H9 (cell line): ENCODE data around the gene GBP1. TPM values are rescaled to one million over a fixed set of nuclear protein-coding genes. Genes with fewer than 3 reads are reported as not detected.

Experiments used
- DNase-seq: peaks from one replicate; pipeline ENCODE4 v3.0.0-alpha.2; 2017
- H2AFZ ChIP-seq: one replicate; pipeline ENCODE4 v1.6.1; 2013; ENCODE audit warnings: mild to moderate bottlenecking, low read length, control low read depth, moderate library complexity
- H2AK5ac ChIP-seq: 2 replicates; pipeline ENCODE4 v1.6.1; 2013; ENCODE audit warnings: low read length, control low read depth, mixed read lengths; ENCODE audit not compliant: insufficient read length
- H2BK120ac ChIP-seq: one replicate; pipeline ENCODE4 v1.6.1; 2013; ENCODE audit warnings: low read depth, mild to moderate bottlenecking, low read length, control low read depth, inconsistent platforms; ENCODE audit not compliant: poor library complexity, severe bottlenecking
- H2BK12ac ChIP-seq: 2 replicates; pipeline ENCODE4 v1.6.1; 2013; ENCODE audit warnings: low read length, control low read depth, mixed read lengths, low read depth; ENCODE audit not compliant: insufficient read length
- H2BK15ac ChIP-seq: 2 replicates; pipeline ENCODE4 v1.6.1; 2013; ENCODE audit warnings: low read depth, low read length, control low read depth
- H2BK20ac ChIP-seq: one replicate; pipeline ENCODE4 v1.6.1; 2013; ENCODE audit warnings: low read depth, mild to moderate bottlenecking, low read length, control low read depth, inconsistent platforms; ENCODE audit not compliant: poor library complexity, severe bottlenecking
- H2BK5ac ChIP-seq: 2 replicates; pipeline ENCODE4 v1.6.1; 2013; ENCODE audit warnings: low read length, control low read depth, mixed read lengths; ENCODE audit not compliant: insufficient read length
- H3K14ac ChIP-seq: 2 replicates; pipeline ENCODE4 v1.6.1; 2013; ENCODE audit warnings: low read length, control low read depth; ENCODE audit not compliant: insufficient read depth
- H3K18ac ChIP-seq: 2 replicates; pipeline ENCODE4 v1.6.1; 2013; ENCODE audit warnings: low read depth, mild to moderate bottlenecking, mixed read lengths, low read length, control low read depth; ENCODE audit not compliant: insufficient read length
- H3K23ac ChIP-seq: 2 replicates; pipeline ENCODE4 v1.6.1; 2013; ENCODE audit warnings: low read length, control low read depth, mixed read lengths, low read depth; ENCODE audit not compliant: insufficient read length
- H3K23me2 ChIP-seq: 2 replicates; pipeline ENCODE4 v1.6.1; 2013; ENCODE audit warnings: low read depth, mild to moderate bottlenecking, mixed read lengths, low read length, control low read depth; ENCODE audit not compliant: insufficient read length, poor library complexity, severe bottlenecking
- H3K27ac ChIP-seq: 2 replicates; pipeline ENCODE4 v1.5.1; 2013; ENCODE audit warnings: low read length, control low read depth, mixed read lengths, low read depth; ENCODE audit not compliant: insufficient read length
- H3K27me3 ChIP-seq: 2 replicates; pipeline ENCODE4 v1.6.1; 2013; ENCODE audit warnings: low read length, control low read depth, inconsistent platforms; ENCODE audit not compliant: insufficient read depth
- H3K4ac ChIP-seq: 2 replicates; pipeline ENCODE4 v1.6.1; 2013; ENCODE audit warnings: low read depth, mild to moderate bottlenecking, control low read depth, inconsistent platforms, low read length, moderate library complexity
- H3K4me1 ChIP-seq: 2 replicates; pipeline ENCODE4 v1.6.1; 2013; ENCODE audit warnings: low read length, control low read depth, inconsistent platforms; ENCODE audit not compliant: insufficient read depth
- H3K4me2 ChIP-seq: 2 replicates; pipeline ENCODE4 v1.6.1; 2013; ENCODE audit warnings: low read length, control low read depth, mixed read lengths; ENCODE audit not compliant: insufficient read length, insufficient read depth
- H3K56ac ChIP-seq: 2 replicates; pipeline ENCODE4 v1.6.1; 2013; ENCODE audit warnings: low read depth, mild to moderate bottlenecking, mixed read lengths, low read length, control low read depth; ENCODE audit not compliant: insufficient read length
- H3K79me1 ChIP-seq: 2 replicates; pipeline ENCODE4 v1.6.1; 2013; ENCODE audit warnings: low read depth, mild to moderate bottlenecking, moderate library complexity, low read length, control low read depth, inconsistent platforms; ENCODE audit not compliant: insufficient read depth, poor library complexity, severe bottlenecking
- H3K79me2 ChIP-seq: 2 replicates; pipeline ENCODE4 v1.6.1; 2013; ENCODE audit warnings: low read length, control low read depth, inconsistent platforms; ENCODE audit not compliant: insufficient read depth
- H3K9ac ChIP-seq: 2 replicates; pipeline ENCODE4 v1.6.1; 2013; ENCODE audit warnings: low read length, control low read depth, mixed read lengths; ENCODE audit not compliant: insufficient read length; ENCODE audit errors: extremely low read depth
- H3K9me3 ChIP-seq: one replicate; pipeline ENCODE4 v1.6.1; 2013; ENCODE audit warnings: low read depth, low read length, inconsistent platforms; ENCODE audit not compliant: control insufficient read depth
- H3T11ph ChIP-seq: one replicate; pipeline ENCODE4 v1.6.1; 2013; ENCODE audit warnings: mild to moderate bottlenecking, low read length, control low read depth, inconsistent platforms
- H4K20me1 ChIP-seq: one replicate; pipeline ENCODE4 v1.6.1; 2013; ENCODE audit not compliant: control insufficient read depth, insufficient read length, insufficient read depth
- H4K5ac ChIP-seq: 2 replicates; pipeline ENCODE4 v1.6.1; 2013; ENCODE audit warnings: low read depth, mild to moderate bottlenecking, mixed read lengths, low read length, control low read depth; ENCODE audit not compliant: insufficient read length
- H4K8ac ChIP-seq: replicated peaks from 2 replicates; pipeline ENCODE4 v1.6.1; 2013; ENCODE audit warnings: low read length, control low read depth, mixed read lengths, low read depth; ENCODE audit not compliant: insufficient read length
- H4K91ac ChIP-seq: 2 replicates; pipeline ENCODE4 v1.6.1; 2013; ENCODE audit warnings: low read depth, mild to moderate bottlenecking, moderate library complexity, mixed read lengths, low read length, control low read depth; ENCODE audit not compliant: insufficient read length
- H3K27ac Mint-ChIP-seq, 3 experiments: 2 replicates in 2 of 3; 3 replicates in 1 of 3; pipeline ENCODE4 v1.8.0; 2020 to 2021; ENCODE audit warnings: mixed read lengths in 3 of 3, mild to moderate bottlenecking in 1 of 3, moderate library complexity in 1 of 3
- H3K27me3 Mint-ChIP-seq: 2 replicates; pipeline ENCODE4 v1.8.0; 2021; ENCODE audit warnings: low read depth, mild to moderate bottlenecking, moderate library complexity, mixed read lengths
- H3K36me3 Mint-ChIP-seq, 3 experiments: 2 replicates in 2 of 3; 3 replicates in 1 of 3; pipeline ENCODE4 v1.8.0; 2020 to 2021; ENCODE audit warnings: low read depth in 3 of 3, mixed read lengths in 3 of 3; ENCODE audit not compliant: insufficient read depth in 1 of 3
- H3K4me1 Mint-ChIP-seq, 2 experiments: 2 replicates each; pipeline ENCODE4 v1.8.0; 2020; ENCODE audit warnings: mixed read lengths in 2 of 2
- H3K4me3 Mint-ChIP-seq, 2 experiments: 2 replicates in 1 of 2; 3 replicates in 1 of 2; pipeline ENCODE4 v1.8.0; 2020 to 2021; ENCODE audit warnings: mild to moderate bottlenecking in 2 of 2, mixed read lengths in 2 of 2, moderate library complexity in 1 of 2
- H3K9me3 Mint-ChIP-seq, 2 experiments: 2 replicates in 1 of 2; 3 replicates in 1 of 2; pipeline ENCODE4 v1.8.0; 2020; ENCODE audit warnings: mild to moderate bottlenecking in 2 of 2, mixed read lengths in 2 of 2, moderate library complexity in 1 of 2
- total RNA-seq: library from RNA; stranded (reverse); gene quantifications from 2 replicates; pipeline ENCODE4 v1.2.1, GENCODE V29; 2021
- TF ChIP-seq, protein P1 (sequence below): fragments of 200-600 bp; sonication (generic); conservative IDR thresholded peaks from 3 replicates; pipeline ENCODE4 v1.8.0; 2021; ENCODE audit warnings: antibody characterized with exemption, mild to moderate bottlenecking

GBP1 gene
- total RNA-seq, 1 experiment from 2014 or later: not detected

DNA sequence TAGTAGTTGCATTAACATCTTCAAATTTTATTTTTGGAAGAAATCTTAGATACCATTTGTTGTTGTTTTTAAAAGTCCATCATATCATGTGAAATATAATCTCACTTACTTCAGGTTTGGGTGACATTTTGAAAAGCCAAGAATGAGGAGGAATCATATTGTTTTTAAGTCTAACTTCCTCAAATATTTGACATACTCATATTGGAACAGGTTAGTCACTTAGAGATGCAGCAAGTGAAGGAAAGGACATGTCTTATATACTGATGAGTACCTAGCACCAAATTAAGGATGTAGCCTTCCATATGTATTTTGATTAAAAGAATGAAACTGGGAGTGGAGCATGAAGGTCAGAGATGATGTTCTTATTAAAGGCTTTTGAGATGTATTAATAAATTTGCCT, 37.0 kb upstream of the GBP1 start:
- Histone ChIP-seq H2BK15ac (no peak overlapping the region), H4K5ac (no peak overlapping the region), H3K4me1 (no peaks in the 10 kb centered on the region), H2AFZ (no peak overlapping the region), H3K79me2 (no peaks in the 10 kb centered on the region), H3K4ac (no peak overlapping the region), H2BK20ac (no peak overlapping the region), H4K20me1 (no peaks in the 10 kb centered on the region), H2AK5ac (no peak overlapping the region), H3K9me3 (no peaks in the 10 kb centered on the region), H4K91ac (no peak overlapping the region), H3K27me3 (no peaks in the 10 kb centered on the region), H3K27ac (no peak overlapping the region), H2BK5ac (no peak overlapping the region), H4K8ac (no peak overlapping the region), H3K56ac (no peak overlapping the region), H3K14ac (no peak overlapping the region), H3K23me2 (no peaks in the 10 kb centered on the region), H2BK12ac (no peak overlapping the region), H3K9ac (no peak overlapping the region), H3K4me2 (no peak overlapping the region), H2BK120ac (no peak overlapping the region), H3T11ph (no peak overlapping the region), H3K79me1 (no peaks in the 10 kb centered on the region), H3K23ac (no peak overlapping the region), H3K18ac (no peak overlapping the region)
- Mint-ChIP-seq H3K4me1 (peaks cover 9 to 13% of the 10 kb centered on the region in 2 experiments), H3K27me3 (no peaks in the 10 kb centered on the region), H3K36me3 (peaks cover 2 to 7% (median 6%) of the 10 kb centered on the region in 3 experiments; a peak in 5 of 7 replicates), H3K27ac (no peak overlapping the region), H3K4me3 (no peak overlapping the region), H3K9me3 (peaks cover 4 to 8% of the 10 kb centered on the region in 2 experiments)
- TF ChIP-seq, protein P1, sequence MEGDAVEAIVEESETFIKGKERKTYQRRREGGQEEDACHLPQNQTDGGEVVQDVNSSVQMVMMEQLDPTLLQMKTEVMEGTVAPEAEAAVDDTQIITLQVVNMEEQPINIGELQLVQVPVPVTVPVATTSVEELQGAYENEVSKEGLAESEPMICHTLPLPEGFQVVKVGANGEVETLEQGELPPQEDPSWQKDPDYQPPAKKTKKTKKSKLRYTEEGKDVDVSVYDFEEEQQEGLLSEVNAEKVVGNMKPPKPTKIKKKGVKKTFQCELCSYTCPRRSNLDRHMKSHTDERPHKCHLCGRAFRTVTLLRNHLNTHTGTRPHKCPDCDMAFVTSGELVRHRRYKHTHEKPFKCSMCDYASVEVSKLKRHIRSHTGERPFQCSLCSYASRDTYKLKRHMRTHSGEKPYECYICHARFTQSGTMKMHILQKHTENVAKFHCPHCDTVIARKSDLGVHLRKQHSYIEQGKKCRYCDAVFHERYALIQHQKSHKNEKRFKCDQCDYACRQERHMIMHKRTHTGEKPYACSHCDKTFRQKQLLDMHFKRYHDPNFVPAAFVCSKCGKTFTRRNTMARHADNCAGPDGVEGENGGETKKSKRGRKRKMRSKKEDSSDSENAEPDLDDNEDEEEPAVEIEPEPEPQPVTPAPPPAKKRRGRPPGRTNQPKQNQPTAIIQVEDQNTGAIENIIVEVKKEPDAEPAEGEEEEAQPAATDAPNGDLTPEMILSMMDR: no peak
- DNase-seq: no peak
